HepG2 (cell line): ENCODE data around the gene MSI2. TPM values are rescaled to one million over a fixed set of nuclear protein-coding genes. Genes with fewer than 3 reads are reported as not detected.

ENCODE experiments used
- ARNT2 ChIP-seq: sonication (generic); formaldehyde crosslinking; IDR thresholded peaks from 2 replicates; pipeline ENCODE4 v1.8.0; 2022; ENCODE audit warnings: mild to moderate bottlenecking, low read depth, missing genetic modification reagents, moderate library complexity
- BCLAF1 ChIP-seq: fragments of 450-650 bp; IDR thresholded peaks from 2 replicates; pipeline ENCODE4 v1.6.1; 2017; ENCODE audit warnings: mild to moderate bottlenecking
- FOXA3 ChIP-seq: IDR thresholded peaks from 2 replicates; pipeline ENCODE4 v1.6.1; 2016; ENCODE audit warnings: missing genetic modification reagents, missing compliant biosample characterization
- HMG20A ChIP-seq: IDR thresholded peaks from 2 replicates; pipeline ENCODE4 v1.6.1; 2016; ENCODE audit warnings: borderline replicate concordance
- MAFF ChIP-seq: IDR thresholded peaks from 2 replicates; pipeline ENCODE4 v1.6.1; 2011; ENCODE audit warnings: low read depth, low read length, improper control_type of control experiment
- PRMT3 ChIP-seq: sonication (generic); formaldehyde crosslinking; IDR thresholded peaks from 2 replicates; pipeline ENCODE4 v1.8.1; 2022; ENCODE audit warnings: low read depth, mild to moderate bottlenecking, moderate library complexity, missing genetic modification reagents, borderline replicate concordance
- RBFOX2 ChIP-seq: fragments of 200-400 bp; formaldehyde crosslinking; IDR thresholded peaks from 2 replicates; pipeline ENCODE4 v1.6.1; 2017; ENCODE audit warnings: low read depth, mild to moderate bottlenecking, low read length
- RORA ChIP-seq: sonication (generic); formaldehyde crosslinking; IDR thresholded peaks from 2 replicates; pipeline ENCODE4 v1.5.0; 2020; ENCODE audit warnings: mild to moderate bottlenecking, missing genetic modification reagents, moderate library complexity
- SNAPC2 ChIP-seq: sonication (generic); formaldehyde crosslinking; IDR thresholded peaks from 2 replicates; pipeline ENCODE4 v1.8.1; 2022; ENCODE audit warnings: mild to moderate bottlenecking, missing genetic modification reagents
- SP140L ChIP-seq: sonication (generic); formaldehyde crosslinking; IDR thresholded peaks from 2 replicates; pipeline ENCODE4 v1.4.0; 2020; ENCODE audit warnings: missing genetic modification reagents, borderline replicate concordance
- SRY ChIP-seq: sonication (generic); formaldehyde crosslinking; IDR thresholded peaks from 2 replicates; pipeline ENCODE4 v1.8.0; 2022; ENCODE audit warnings: mild to moderate bottlenecking, missing genetic modification reagents
- TGIF2 ChIP-seq: IDR thresholded peaks from 2 replicates; pipeline ENCODE4 v1.6.1; 2016; ENCODE audit warnings: control low read depth, missing compliant biosample characterization
- ZBTB1 ChIP-seq: sonication (generic); formaldehyde crosslinking; IDR thresholded peaks from 2 replicates; pipeline ENCODE4 v1.4.0; 2020; ENCODE audit warnings: missing genetic modification reagents, borderline replicate concordance
- ZBTB20 ChIP-seq: sonication (generic); formaldehyde crosslinking; IDR thresholded peaks from 2 replicates; pipeline ENCODE4 v1.8.1; 2023; ENCODE audit warnings: missing genetic modification reagents, low read depth, mild to moderate bottlenecking, borderline replicate concordance
- ZFY ChIP-seq: sonication (generic); formaldehyde crosslinking; IDR thresholded peaks from 2 replicates; pipeline ENCODE4 v1.4.0; 2020; ENCODE audit warnings: missing genetic modification reagents
- ZNF3 ChIP-seq: IDR thresholded peaks from 2 replicates; pipeline ENCODE4 v1.7.0; 2017; ENCODE audit warnings: inconsistent platforms
- ZNF343 ChIP-seq: sonication (generic); formaldehyde crosslinking; IDR thresholded peaks from 2 replicates; pipeline ENCODE4 v1.4.0; 2020; ENCODE audit warnings: mild to moderate bottlenecking, missing genetic modification reagents
- ZNF501 ChIP-seq: sonication (generic); formaldehyde crosslinking; IDR thresholded peaks from 2 replicates; pipeline ENCODE4 v1.5.1; 2020; ENCODE audit warnings: mild to moderate bottlenecking, moderate library complexity, missing genetic modification reagents
- ZNF512 ChIP-seq: sonication (generic); formaldehyde crosslinking; IDR thresholded peaks from 2 replicates; pipeline ENCODE4 v1.4.0; 2020; ENCODE audit warnings: mild to moderate bottlenecking, missing genetic modification reagents
- ZNF567 ChIP-seq: sonication (generic); formaldehyde crosslinking; IDR thresholded peaks from 2 replicates; pipeline ENCODE4 v1.8.1; 2023; ENCODE audit warnings: mild to moderate bottlenecking, missing genetic modification reagents, borderline replicate concordance
- ZNF768 ChIP-seq: sonication (generic); formaldehyde crosslinking; IDR thresholded peaks from 2 replicates; pipeline ENCODE4 v1.4.0; 2020; ENCODE audit warnings: missing genetic modification reagents
- ZNF773 ChIP-seq: sonication (generic); formaldehyde crosslinking; IDR thresholded peaks from 2 replicates; pipeline ENCODE4 v1.4.0; 2020; ENCODE audit warnings: missing genetic modification reagents, borderline replicate concordance
- ZNF790 ChIP-seq: sonication (generic); formaldehyde crosslinking; IDR thresholded peaks from 2 replicates; pipeline ENCODE4 v1.8.0; 2022; ENCODE audit warnings: missing genetic modification reagents, mild to moderate bottlenecking, borderline replicate concordance
- polyA plus RNA-seq, 8 experiments: library from polyadenylated mRNA; depleted of rRNA in 3 of 8; stranded (reverse) in 7 of 8; unstranded in 1 of 8; fragments of >200 nt; fragmentation: Illumina TruSeq in 4 of 8; extraction: Trizol in 4 of 8; gene quantifications; 2 replicates each; pipeline versions ENCODE4 v1.2.1 to v1.2.3, GENCODE V29; 2011 to 2016; ENCODE audit warnings: low read depth in 4 of 8, missing spikeins in 1 of 8, mixed read lengths in 1 of 8; ENCODE audit not compliant: insufficient read depth in 1 of 8
- total RNA-seq, 5 experiments: library from RNA; depleted of rRNA; stranded (reverse); fragments of >200 nt; fragmentation: Illumina TruSeq; extraction: Trizol; gene quantifications; 2 replicates each; pipeline ENCODE4 v1.2.3, GENCODE V29; 2016; ENCODE audit warnings: low read depth in 1 of 5
- TF ChIP-seq, protein P1 (sequence below): sonication (generic); formaldehyde crosslinking; conservative IDR thresholded peaks from 2 replicates; pipeline ENCODE4 v1.4.0; 2020; ENCODE audit warnings: missing genetic modification reagents
- TF ChIP-seq, protein P2 (sequence below): IDR thresholded peaks from 2 replicates; pipeline ENCODE4 v1.6.1; 2012; ENCODE audit warnings: low read depth, low read length, improper control_type of control experiment

The MSI2 gene
- total and polyA plus RNA-seq, 2 of the 13 experiments (the other 11 are each of a cell fraction or from before 2014, with no cell fraction given), result 77.5 to 78.4 TPM

DNA sequence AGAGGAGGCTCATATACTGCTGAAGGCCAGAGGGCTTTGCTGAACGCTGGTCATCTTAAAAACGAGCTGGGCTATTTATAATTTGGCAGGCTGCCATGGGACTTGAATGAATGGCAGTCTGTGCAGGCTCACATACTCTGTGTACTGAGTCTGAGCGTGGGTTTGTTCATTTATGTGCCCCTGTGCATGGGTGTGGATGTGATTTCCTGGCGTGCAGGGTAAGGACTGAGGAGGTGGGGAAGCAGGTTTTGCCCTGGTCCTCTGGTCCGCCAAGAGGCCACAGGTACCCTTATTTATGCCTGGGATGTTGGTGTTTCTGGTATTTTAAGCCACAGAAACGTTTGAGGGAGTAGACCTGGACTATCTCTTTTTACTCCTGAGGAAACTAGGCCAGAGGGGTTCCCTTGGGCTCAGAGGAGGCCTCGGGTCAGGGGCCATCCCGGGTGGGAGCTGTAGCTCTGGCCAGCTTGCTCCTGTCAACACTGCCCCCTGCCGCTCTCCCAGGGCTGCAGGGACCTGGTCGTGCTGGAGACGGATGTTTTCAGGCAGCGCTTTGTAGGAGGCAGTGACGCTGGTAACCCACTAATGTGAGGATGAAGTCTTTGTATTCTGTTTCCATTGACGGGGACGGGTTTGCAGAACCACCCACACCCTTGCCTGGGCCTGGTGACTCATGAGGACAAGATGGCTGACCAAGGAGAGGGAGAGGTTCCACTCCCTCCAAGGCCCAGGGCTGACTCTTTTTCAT is 184.4 kb downstream of the MSI2 start (continued):
- TF ChIP-seq BCLAF1 (no peak), RORA (CRISPR knock-in tag) (no peak), HMG20A (CRISPR knock-in tag) (no peak), ZFY (CRISPR knock-in tag) (peak; percentile 52; the same call in 1 of the 2 replicates), ZNF768 (0 out of 2 replicates have a peak, but pooled peaks have one; percentile 19), ZNF773 (CRISPR knock-in tag) (no peak), SRY (CRISPR knock-in tag) (no peak), ZNF512 (CRISPR knock-in tag) (no peak), SNAPC2 (CRISPR knock-in tag) (no peak), ZNF790 (CRISPR knock-in tag) (no peak), PRMT3 (CRISPR knock-in tag) (no peak), ZNF343 (CRISPR knock-in tag) (no peak), ZNF567 (CRISPR knock-in tag) (no peak), ZBTB1 (CRISPR knock-in tag) (no peak), ARNT2 (CRISPR knock-in tag) (0 out of 2 replicates have a peak, but pooled peaks have one; percentile 11), ZNF3 (CRISPR knock-in tag) (no peak), ZNF501 (peak; percentile 35), ZBTB20 (no peak), RBFOX2 (no peak), SP140L (CRISPR knock-in tag) (no peak), TGIF2 (CRISPR knock-in tag) (no peak; the same call in 1 of the 2 replicates), MAFF (no peak), FOXA3 (no peak)
- TF ChIP-seq, protein P1, sequence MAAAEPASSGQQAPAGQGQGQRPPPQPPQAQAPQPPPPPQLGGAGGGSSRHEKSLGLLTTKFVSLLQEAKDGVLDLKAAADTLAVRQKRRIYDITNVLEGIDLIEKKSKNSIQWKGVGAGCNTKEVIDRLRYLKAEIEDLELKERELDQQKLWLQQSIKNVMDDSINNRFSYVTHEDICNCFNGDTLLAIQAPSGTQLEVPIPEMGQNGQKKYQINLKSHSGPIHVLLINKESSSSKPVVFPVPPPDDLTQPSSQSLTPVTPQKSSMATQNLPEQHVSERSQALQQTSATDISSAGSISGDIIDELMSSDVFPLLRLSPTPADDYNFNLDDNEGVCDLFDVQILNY, result no peak
- TF ChIP-seq, protein P2, sequence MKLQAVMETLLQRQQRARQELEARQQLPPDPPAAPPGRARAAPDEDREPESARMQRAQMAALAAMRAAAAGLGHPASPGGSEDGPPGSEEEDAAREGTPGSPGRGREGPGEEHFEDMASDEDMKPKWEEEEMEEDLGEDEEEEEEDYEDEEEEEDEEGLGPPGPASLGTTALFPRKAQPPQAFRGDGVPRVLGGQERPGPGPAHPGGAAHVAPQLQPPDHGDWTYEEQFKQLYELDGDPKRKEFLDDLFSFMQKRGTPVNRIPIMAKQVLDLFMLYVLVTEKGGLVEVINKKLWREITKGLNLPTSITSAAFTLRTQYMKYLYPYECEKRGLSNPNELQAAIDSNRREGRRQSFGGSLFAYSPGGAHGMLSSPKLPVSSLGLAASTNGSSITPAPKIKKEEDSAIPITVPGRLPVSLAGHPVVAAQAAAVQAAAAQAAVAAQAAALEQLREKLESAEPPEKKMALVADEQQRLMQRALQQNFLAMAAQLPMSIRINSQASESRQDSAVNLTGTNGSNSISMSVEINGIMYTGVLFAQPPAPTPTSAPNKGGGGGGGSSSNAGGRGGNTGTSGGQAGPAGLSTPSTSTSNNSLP, result no peak
